GM19395 (cell line): ENCODE data around the gene CEP120.
"Not testable (repeated sequence)": the region's sequence is repeated elsewhere in the genome, so short reads cannot be mapped to it uniquely, and the experiment has no call there.

Source experiments
- ATAC-seq: cut with Tn5 transposase; IDR thresholded peaks from one replicate; pipeline ENCODE4 v1.9.1; 2021; ENCODE audit warnings: mild to moderate bottlenecking, moderate library complexity; ENCODE audit not compliant: unreplicated experiment

The CEP120 gene

GRCh38 chr5:123423278-123424149 lies at the start of gene CEP120:
Gene CEP120, minus strand, starts transcription at chr5:123423403. Its CDS starts 405 bp downstream, at chr5:123422998.
- peak; percentile 98 for ATAC-seq

- no peak for ATAC-seq
Observed at GRCh38 chr5:123472150-123472924, 49.1 kb upstream of the CEP120 start.

GRCh38 chr5:123471385-123471784 lies 48.2 kb upstream of the CEP120 start:
- no peak for ATAC-seq

- not testable (repeated sequence) for ATAC-seq
Observed at GRCh38 chr5:123466839-123467238, 43.6 kb upstream of the CEP120 start.

GRCh38 chr5:123460296-123460729 lies 37.1 kb upstream of the CEP120 start:
- ATAC-seq, result no peak

- ATAC-seq, result not testable (repeated sequence)
Observed at GRCh38 chr5:123458994-123459393, 35.8 kb upstream of the CEP120 start.

GRCh38 chr5:123456242-123456641 lies 33.0 kb upstream of the CEP120 start:
- no peak for ATAC-seq

GRCh38 chr5:123455640-123456039 lies 32.4 kb upstream of the CEP120 start:
- peak; percentile 89 for ATAC-seq

- peak; percentile 42 for ATAC-seq
Observed at GRCh38 chr5:123455095-123455494, 31.9 kb upstream of the CEP120 start.

- no peak for ATAC-seq
Observed at GRCh38 chr5:123454259-123454911, 31.2 kb upstream of the CEP120 start.

- ATAC-seq, result no peak
Observed at GRCh38 chr5:123452401-123452800, 29.2 kb upstream of the CEP120 start.

GRCh38 chr5:123451047-123451446 lies 27.8 kb upstream of the CEP120 start:
- no peak for ATAC-seq

GRCh38 chr5:123450640-123451039 lies 27.4 kb upstream of the CEP120 start:
- ATAC-seq, result no peak

GRCh38 chr5:123450114-123450513 lies 26.9 kb upstream of the CEP120 start:
- ATAC-seq, result no peak

- no peak for ATAC-seq
Observed at GRCh38 chr5:123449424-123449974, 26.3 kb upstream of the CEP120 start.

GRCh38 chr5:123448743-123449142 lies 25.5 kb upstream of the CEP120 start:
- no peak for ATAC-seq

- ATAC-seq, result peak; percentile 95
Observed at GRCh38 chr5:123448017-123448617, 24.9 kb upstream of the CEP120 start.

GRCh38 chr5:123444016-123444415 lies 20.8 kb upstream of the CEP120 start:
- no peak for ATAC-seq

GRCh38 chr5:123441408-123441807 lies 18.2 kb upstream of the CEP120 start:
- ATAC-seq, result no peak

GRCh38 chr5:123440456-123441181 lies 17.4 kb upstream of the CEP120 start:
- no peak for ATAC-seq
